Karpas-422 (cell line): ENCODE data around the gene DLGAP1. TPM values are rescaled to one million over a fixed set of nuclear protein-coding genes. Genes with fewer than 3 reads are reported as not detected.
A peak's percentile ranks its signal among the peaks of the same experiment; 100 is the strongest.

Experiments used
- DNase-seq: peaks from one replicate; pipeline ENCODE4 v3.0.0-alpha.2; 2015
- H2AFZ ChIP-seq: fragments of 200-600 bp; sonication (generic); 2 replicates; pipeline ENCODE4 v1.6.1; 2014; ENCODE audit warnings: antibody characterized with exemption, low read length, mixed read lengths
- H3K27ac ChIP-seq: fragments of 200-600 bp; sonication (generic); 2 replicates; pipeline ENCODE4 v1.5.1; 2014; ENCODE audit warnings: mild to moderate bottlenecking, low read length, moderate library complexity
- H3K27me3 ChIP-seq: fragments of 200-600 bp; sonication (generic); 2 replicates; pipeline ENCODE4 v1.6.1; 2014; ENCODE audit warnings: low read length, mixed read lengths
- H3K36me3 ChIP-seq: fragments of 200-600 bp; sonication (generic); 2 replicates; pipeline ENCODE4 v1.6.1; 2014; ENCODE audit warnings: low read length, mixed read lengths; ENCODE audit not compliant: insufficient read depth
- H3K4me1 ChIP-seq: fragments of 200-600 bp; sonication (generic); 2 replicates; pipeline ENCODE4 v1.6.1; 2014; ENCODE audit warnings: mild to moderate bottlenecking, low read length, mixed read lengths
- H3K4me2 ChIP-seq: fragments of 200-600 bp; sonication (generic); 2 replicates; pipeline ENCODE4 v1.6.1; 2014; ENCODE audit warnings: low read length, low read depth, mild to moderate bottlenecking; ENCODE audit not compliant: poor library complexity, severe bottlenecking
- H3K4me3 ChIP-seq: fragments of 200-600 bp; sonication (generic); 2 replicates; pipeline ENCODE4 v1.5.1; 2014; ENCODE audit warnings: mild to moderate bottlenecking, antibody characterized with exemption, low read length, mixed read lengths
- H3K79me2 ChIP-seq: fragments of 200-600 bp; sonication (generic); 2 replicates; pipeline ENCODE4 v1.6.1; 2014; ENCODE audit warnings: mild to moderate bottlenecking, low read length, mixed read lengths
- H3K9ac ChIP-seq: fragments of 200-600 bp; sonication (generic); 2 replicates; pipeline ENCODE4 v1.6.0; 2014; ENCODE audit warnings: low read length
- H3K9me2 ChIP-seq: fragments of 200-600 bp; sonication (generic), shearing (Covaris generic); replicated peaks from 2 replicates; pipeline ENCODE4 v1.6.0; 2014; ENCODE audit warnings: mild to moderate bottlenecking, low read length, moderate library complexity; ENCODE audit not compliant: insufficient read depth
- H3K9me3 ChIP-seq: fragments of 300-700, 200-600 bp; sonication (generic); 2 replicates; pipeline ENCODE4 v1.6.1; 2014; ENCODE audit warnings: low read length, mixed read lengths
- H4K20me1 ChIP-seq: fragments of 200-600 bp; sonication (generic); 2 replicates; pipeline ENCODE4 v1.6.1; 2014; ENCODE audit warnings: mild to moderate bottlenecking, antibody characterized with exemption, low read length, low read depth; ENCODE audit not compliant: insufficient read depth
- total RNA-seq: library from RNA; depleted of rRNA; stranded (reverse); fragments of >200 nt; shearing (Covaris generic); gene quantifications from 2 replicates; pipeline ENCODE4 v1.2.3, GENCODE V29; 2014; ENCODE audit warnings: low replicate concordance

Gene DLGAP1
- total RNA-seq, 1 experiment from 2014 or later = 8.8 TPM

- Histone ChIP-seq H3K4me3 (no peak overlapping the region), H3K27ac (no peak overlapping the region), H3K27me3 (no peaks in the 10 kb centered on the region), H4K20me1 (no peaks in the 10 kb centered on the region), H3K4me1 (peaks cover 29% of the 10 kb centered on the region), H3K9me3 (no peaks in the 10 kb centered on the region), H3K4me2 (no peak overlapping the region), H3K9me2 (no peaks in the 10 kb centered on the region), H2AFZ (no peak overlapping the region), H3K79me2 (no peaks in the 10 kb centered on the region), H3K9ac (no peak overlapping the region), H3K36me3 (no peaks in the 10 kb centered on the region)
- no peak for DNase-seq
Observed at GRCh38 chr18:3830604-3831003, 624.5 kb downstream of the DLGAP1 start.

GRCh38 chr18:3827236-3827845 lies 627.8 kb downstream of the DLGAP1 start:
- H2AFZ ChIP-seq = 0 out of 2 replicates have a peak overlapping the region, but pooled peaks have one; percentile 23
- no peak for DNase-seq
- H3K9me3 ChIP-seq = no peaks in the 10 kb centered on the region
- H3K9ac ChIP-seq = no peak overlapping the region
- H3K4me2 ChIP-seq = no peak overlapping the region
- no peaks in the 10 kb centered on the region for H3K79me2 ChIP-seq
- no peaks in the 10 kb centered on the region for H4K20me1 ChIP-seq
- no peaks in the 10 kb centered on the region for H3K9me2 ChIP-seq
- no peak overlapping the region for H3K4me3 ChIP-seq
- no peaks in the 10 kb centered on the region for H3K27me3 ChIP-seq
- peaks cover 11% of the 10 kb centered on the region for H3K4me1 ChIP-seq
- no peak overlapping the region for H3K27ac ChIP-seq
- H3K36me3 ChIP-seq = no peaks in the 10 kb centered on the region

DNA sequence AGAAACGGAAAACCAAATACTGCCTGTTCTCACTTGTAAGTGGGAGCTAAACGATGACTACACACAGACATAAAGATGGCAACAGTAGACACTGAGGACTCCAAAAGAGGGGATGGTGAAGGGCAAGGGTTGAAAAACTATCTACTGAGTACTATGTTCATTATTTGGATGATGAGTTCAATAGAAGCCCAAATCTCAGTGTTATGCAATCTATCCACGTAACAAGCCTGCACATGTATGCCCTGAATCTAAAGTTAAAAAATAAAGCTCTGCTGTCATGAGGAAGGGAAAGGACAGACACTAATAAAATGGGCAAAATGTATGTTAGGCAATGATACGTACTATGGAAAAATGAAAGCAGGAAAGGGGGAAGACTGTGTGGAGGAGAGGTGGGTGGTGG lies 629.1 kb downstream of the DLGAP1 start:
- peaks cover 6% of the 10 kb centered on the region; the same call in 1 of the 2 replicates for H3K4me1 ChIP-seq
- H4K20me1 ChIP-seq = no peaks in the 10 kb centered on the region
- no peak overlapping the region for H3K27ac ChIP-seq
- no peaks in the 10 kb centered on the region for H3K36me3 ChIP-seq
- H2AFZ ChIP-seq = no peak overlapping the region
- no peaks in the 10 kb centered on the region for H3K9me2 ChIP-seq
- H3K79me2 ChIP-seq = no peaks in the 10 kb centered on the region
- H3K27me3 ChIP-seq = no peaks in the 10 kb centered on the region
- H3K9ac ChIP-seq = no peak overlapping the region
- no peaks in the 10 kb centered on the region for H3K9me3 ChIP-seq
- no peak for DNase-seq
- H3K4me3 ChIP-seq = no peak overlapping the region
- H3K4me2 ChIP-seq = no peak overlapping the region

DNA sequence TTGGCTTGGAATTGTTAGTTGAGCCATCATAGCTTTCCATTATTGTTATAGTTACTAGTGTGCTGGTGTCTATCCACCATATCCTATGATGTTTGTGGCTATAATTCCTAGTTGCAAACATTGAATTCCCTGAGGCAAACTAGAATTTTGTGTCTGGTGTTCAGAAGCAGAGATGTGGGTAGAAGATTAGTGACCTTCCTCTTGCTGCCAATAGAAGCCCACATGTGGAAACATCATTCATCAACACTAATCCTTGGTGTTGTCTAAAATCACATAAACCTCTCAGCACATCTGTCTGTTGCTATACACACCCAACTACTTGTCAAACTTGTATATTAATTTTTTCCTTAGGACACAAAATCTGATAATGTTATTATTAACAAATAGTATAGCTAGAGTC lies 631.0 kb downstream of the DLGAP1 start:
- H3K9me2 ChIP-seq = no peaks in the 10 kb centered on the region
- H2AFZ ChIP-seq = no peak overlapping the region
- no peak for DNase-seq
- H3K27ac ChIP-seq = no peak overlapping the region
- no peaks in the 10 kb centered on the region for H3K79me2 ChIP-seq
- H3K4me3 ChIP-seq = no peak overlapping the region
- 0 out of 2 replicates have a peak, but pooled peaks cover 4% of the 10 kb centered on the region for H3K27me3 ChIP-seq
- H3K9me3 ChIP-seq = no peaks in the 10 kb centered on the region
- H3K4me2 ChIP-seq = no peak overlapping the region
- H4K20me1 ChIP-seq = no peaks in the 10 kb centered on the region
- H3K4me1 ChIP-seq = peaks cover 6% of the 10 kb centered on the region; the same call in 1 of the 2 replicates
- no peak overlapping the region for H3K9ac ChIP-seq
- no peaks in the 10 kb centered on the region for H3K36me3 ChIP-seq

DNA sequence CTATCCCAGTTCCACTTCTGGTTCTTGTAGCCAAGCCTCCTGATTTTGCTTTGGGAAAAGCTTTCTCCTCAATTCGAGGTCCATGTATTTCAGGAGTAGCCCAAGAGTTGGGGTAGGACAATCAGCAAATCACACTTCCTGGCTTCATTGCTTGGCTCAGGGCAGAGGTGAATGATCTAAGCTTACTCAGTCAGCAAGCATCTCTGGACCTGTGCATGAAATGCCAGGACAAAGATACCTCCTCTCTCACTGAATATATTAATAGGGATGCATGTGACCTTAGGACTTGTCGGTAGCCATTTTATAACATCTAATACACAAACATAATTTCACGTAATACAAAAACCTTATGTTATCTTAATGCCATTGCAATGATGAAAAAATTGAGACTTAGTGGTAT lies 632.0 kb downstream of the DLGAP1 start:
- Histone ChIP-seq H3K79me2 (no peaks in the 10 kb centered on the region), H3K9me3 (no peaks in the 10 kb centered on the region), H3K9ac (no peak overlapping the region), H3K27ac (no peak overlapping the region), H2AFZ (no peak overlapping the region), H3K9me2 (no peaks in the 10 kb centered on the region), H4K20me1 (no peaks in the 10 kb centered on the region), H3K4me2 (no peak overlapping the region), H3K4me1 (peaks cover 6% of the 10 kb centered on the region; the same call in 1 of the 2 replicates), H3K36me3 (no peaks in the 10 kb centered on the region), H3K27me3 (0 out of 2 replicates have a peak, but pooled peaks cover 4% of the 10 kb centered on the region), H3K4me3 (no peak overlapping the region)
- DNase-seq = no peak

DNA sequence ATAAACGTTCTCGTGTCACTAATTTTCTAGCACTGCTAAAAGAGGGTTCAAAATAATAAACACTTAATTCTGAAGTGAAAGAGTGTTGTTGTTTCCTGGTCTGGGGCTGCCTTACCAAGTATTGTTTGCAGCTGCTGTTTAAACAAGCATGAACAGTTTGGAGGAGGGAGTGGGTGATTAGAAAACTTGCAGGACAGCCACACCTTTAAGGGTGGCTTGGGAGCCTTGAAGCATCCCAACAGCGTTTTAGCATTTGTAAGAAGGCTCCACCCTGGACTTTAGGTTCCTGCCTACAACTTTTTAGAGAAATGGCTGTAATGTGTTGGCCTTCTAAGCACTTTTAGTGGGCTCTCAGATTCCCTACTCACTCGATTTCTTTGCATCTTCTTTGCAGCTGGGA lies 633.6 kb downstream of the DLGAP1 start:
- H2AFZ ChIP-seq = no peak overlapping the region
- H3K4me1 ChIP-seq = no peaks in the 10 kb centered on the region
- no peaks in the 10 kb centered on the region for H3K9me2 ChIP-seq
- no peak overlapping the region for H3K9ac ChIP-seq
- 0 out of 2 replicates have a peak, but pooled peaks cover 4% of the 10 kb centered on the region for H3K27me3 ChIP-seq
- H3K36me3 ChIP-seq = no peaks in the 10 kb centered on the region
- H3K4me3 ChIP-seq = no peak overlapping the region
- no peak overlapping the region for H3K4me2 ChIP-seq
- H4K20me1 ChIP-seq = no peaks in the 10 kb centered on the region
- no peaks in the 10 kb centered on the region for H3K79me2 ChIP-seq
- H3K9me3 ChIP-seq = no peaks in the 10 kb centered on the region
- H3K27ac ChIP-seq = no peak overlapping the region
- no peak for DNase-seq

DNA sequence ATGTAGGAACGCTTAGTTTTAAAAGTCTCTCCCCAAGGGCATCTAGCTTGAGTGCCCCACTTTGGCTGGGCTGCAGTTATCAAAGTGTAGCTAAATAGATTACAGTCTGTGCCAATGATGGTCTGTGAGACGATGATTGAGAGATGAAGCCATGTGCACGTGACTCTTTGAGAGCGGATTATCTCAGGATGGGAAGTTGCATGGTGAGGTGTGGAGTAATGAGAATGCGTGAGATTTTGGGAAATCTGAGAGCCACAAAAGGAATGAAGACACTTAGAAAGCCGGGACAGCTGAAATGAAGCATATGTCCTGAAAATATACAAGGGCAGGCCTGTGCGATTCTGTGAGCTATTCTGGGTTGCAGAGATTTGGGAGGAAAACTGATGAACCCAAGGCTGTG lies 635.1 kb downstream of the DLGAP1 start:
- Histone ChIP-seq H2AFZ (no peak overlapping the region), H3K9ac (no peak overlapping the region), H4K20me1 (no peaks in the 10 kb centered on the region), H3K4me2 (no peak overlapping the region), H3K27ac (no peak overlapping the region), H3K9me2 (no peaks in the 10 kb centered on the region), H3K36me3 (no peaks in the 10 kb centered on the region), H3K79me2 (no peaks in the 10 kb centered on the region), H3K4me1 (no peaks in the 10 kb centered on the region), H3K9me3 (no peaks in the 10 kb centered on the region), H3K4me3 (no peak overlapping the region), H3K27me3 (0 out of 2 replicates have a peak, but pooled peaks cover 4% of the 10 kb centered on the region)
- no peak for DNase-seq

- H3K4me1 ChIP-seq = no peaks in the 10 kb centered on the region
- no peak overlapping the region for H3K4me2 ChIP-seq
Observed at GRCh38 chr18:3816610-3817363, 638.3 kb downstream of the DLGAP1 start.

More at GRCh38 chr18:3816610-3817363, 638.3 kb downstream of the DLGAP1 start:
- no peak overlapping the region for H2AFZ ChIP-seq
- no peak for DNase-seq
- H3K4me3 ChIP-seq = no peak overlapping the region
- H3K27me3 ChIP-seq = 0 out of 2 replicates have a peak, but pooled peaks cover 4% of the 10 kb centered on the region
- no peaks in the 10 kb centered on the region for H3K9me2 ChIP-seq
- no peak overlapping the region for H3K27ac ChIP-seq
- no peaks in the 10 kb centered on the region for H4K20me1 ChIP-seq
- H3K9ac ChIP-seq = no peak overlapping the region
- H3K36me3 ChIP-seq = no peaks in the 10 kb centered on the region
- no peaks in the 10 kb centered on the region for H3K79me2 ChIP-seq
- no peaks in the 10 kb centered on the region for H3K9me3 ChIP-seq
